Right atrium auricular region (tissue), 2 donors: ENCODE results near the gene RIF1. TPM values are rescaled to one million over a fixed set of nuclear protein-coding genes. Genes with fewer than 3 reads are reported as not detected.

ENCODE experiments used
- DNase-seq: peaks from one replicate; pipeline ENCODE4 v3.0.0-alpha.2; 2019; ENCODE audit warnings: low spot score
- H3K27ac ChIP-seq, 2 donors: fragments of 200-600 bp; sonication (generic); 1 replicate in 1 of 2; 2 replicates in 1 of 2; pipeline ENCODE4 v1.5.1; 2016 to 2019
- H3K27me3 ChIP-seq, 2 donors: fragments of 200-600 bp; sonication (generic); one replicate each; pipeline versions ENCODE4 v1.5.1 to v1.6.0; 2017 to 2019
- H3K36me3 ChIP-seq: fragments of 200-600 bp; sonication (generic); one replicate; pipeline ENCODE4 v1.5.1; 2016
- H3K4me1 ChIP-seq, 2 donors: fragments of 200-600 bp; sonication (generic); one replicate each; pipeline versions ENCODE4 v1.5.1 to v1.6.0; 2017 to 2019
- H3K4me3 ChIP-seq, 2 donors: fragments of 200-600 bp; sonication (generic); 1 replicate in 1 of 2; 2 replicates in 1 of 2; pipeline ENCODE4 v1.5.1; 2017 to 2019; ENCODE audit warnings: mild to moderate bottlenecking in 1 of 2, moderate library complexity in 1 of 2
- H3K9me3 ChIP-seq, 2 donors: fragments of 200-600 bp; sonication (generic); one replicate each; pipeline ENCODE4 v1.5.1; 2019
- total RNA-seq, 2 donors: library from RNA; depleted of rRNA; stranded (reverse); fragments of >200 nt; gene quantifications; one replicate each; pipeline ENCODE4 v1.1.0, GENCODE V29; 2016
- TF ChIP-seq, protein P1 (sequence below), 2 donors: fragments of 200-600 bp; sonication (generic); IDR thresholded peaks; one replicate each; pipeline ENCODE4 v1.5.1; 2019; ENCODE audit warnings: antibody characterized with exemption in 2 of 2

The RIF1 gene
- total RNA-seq, 2 donors from 2014 or later: 11.9 to 13.8 TPM

DNA sequence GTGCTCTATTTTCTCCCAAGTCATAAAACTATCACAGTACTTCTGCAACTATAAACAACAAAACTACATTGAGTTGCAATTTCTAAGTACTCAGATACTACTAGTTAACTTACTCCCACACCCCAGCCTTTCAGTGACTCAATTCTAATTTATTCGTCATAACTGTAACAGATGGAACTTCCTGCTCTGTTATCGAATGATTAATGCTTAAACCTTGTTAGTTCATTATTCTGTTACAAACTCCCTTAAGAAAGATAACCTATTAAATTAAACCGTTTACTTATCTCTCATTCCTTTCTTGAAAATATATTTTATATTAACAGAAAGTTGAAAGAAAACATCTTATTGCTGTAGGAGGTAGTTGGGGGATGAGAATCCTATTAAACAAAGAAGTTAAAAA lies 35.3 kb upstream of the RIF1 start:
- Histone ChIP-seq H3K36me3 (no peaks in the 10 kb centered on the region), H3K4me1 (no peaks in the 10 kb centered on the region), H3K9me3 (no peaks in the 10 kb centered on the region), H3K27me3 (no peaks in the 10 kb centered on the region), H3K4me3 (no peak overlapping the region), H3K27ac (no peak overlapping the region)
- no peak for DNase-seq
- TF ChIP-seq, protein P1, sequence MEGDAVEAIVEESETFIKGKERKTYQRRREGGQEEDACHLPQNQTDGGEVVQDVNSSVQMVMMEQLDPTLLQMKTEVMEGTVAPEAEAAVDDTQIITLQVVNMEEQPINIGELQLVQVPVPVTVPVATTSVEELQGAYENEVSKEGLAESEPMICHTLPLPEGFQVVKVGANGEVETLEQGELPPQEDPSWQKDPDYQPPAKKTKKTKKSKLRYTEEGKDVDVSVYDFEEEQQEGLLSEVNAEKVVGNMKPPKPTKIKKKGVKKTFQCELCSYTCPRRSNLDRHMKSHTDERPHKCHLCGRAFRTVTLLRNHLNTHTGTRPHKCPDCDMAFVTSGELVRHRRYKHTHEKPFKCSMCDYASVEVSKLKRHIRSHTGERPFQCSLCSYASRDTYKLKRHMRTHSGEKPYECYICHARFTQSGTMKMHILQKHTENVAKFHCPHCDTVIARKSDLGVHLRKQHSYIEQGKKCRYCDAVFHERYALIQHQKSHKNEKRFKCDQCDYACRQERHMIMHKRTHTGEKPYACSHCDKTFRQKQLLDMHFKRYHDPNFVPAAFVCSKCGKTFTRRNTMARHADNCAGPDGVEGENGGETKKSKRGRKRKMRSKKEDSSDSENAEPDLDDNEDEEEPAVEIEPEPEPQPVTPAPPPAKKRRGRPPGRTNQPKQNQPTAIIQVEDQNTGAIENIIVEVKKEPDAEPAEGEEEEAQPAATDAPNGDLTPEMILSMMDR (IDR thresholded peaks at IDR 0.05): no peak

DNA sequence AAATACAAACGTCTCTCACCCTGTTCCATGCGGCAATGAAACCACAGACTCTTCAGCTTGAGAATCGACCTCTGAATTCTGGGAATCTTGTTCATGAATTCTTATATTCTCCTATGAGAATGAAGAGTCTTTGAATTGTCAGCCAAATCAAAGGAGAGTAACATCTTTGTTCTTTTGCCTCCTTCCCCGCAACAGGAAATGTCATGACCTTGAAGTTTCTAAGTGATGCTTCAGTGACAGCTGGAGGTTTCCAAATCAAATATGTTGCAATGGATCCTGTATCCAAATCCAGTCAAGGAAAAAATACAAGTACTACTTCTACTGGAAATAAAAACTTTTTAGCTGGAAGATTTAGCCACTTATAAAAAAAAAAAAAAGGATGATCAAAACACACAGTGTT lies 30.5 kb upstream of the RIF1 start:
- H3K4me3 ChIP-seq: no peak overlapping the region
- H3K27me3 ChIP-seq: no peaks in the 10 kb centered on the region
- H3K9me3 ChIP-seq: no peaks in the 10 kb centered on the region
- TF ChIP-seq, protein P1 (IDR thresholded peaks at IDR 0.05): no peak
- no peaks in the 10 kb centered on the region for H3K36me3 ChIP-seq
- no peak for DNase-seq
- no peak overlapping the region for H3K27ac ChIP-seq
- no peaks in the 10 kb centered on the region for H3K4me1 ChIP-seq

DNA sequence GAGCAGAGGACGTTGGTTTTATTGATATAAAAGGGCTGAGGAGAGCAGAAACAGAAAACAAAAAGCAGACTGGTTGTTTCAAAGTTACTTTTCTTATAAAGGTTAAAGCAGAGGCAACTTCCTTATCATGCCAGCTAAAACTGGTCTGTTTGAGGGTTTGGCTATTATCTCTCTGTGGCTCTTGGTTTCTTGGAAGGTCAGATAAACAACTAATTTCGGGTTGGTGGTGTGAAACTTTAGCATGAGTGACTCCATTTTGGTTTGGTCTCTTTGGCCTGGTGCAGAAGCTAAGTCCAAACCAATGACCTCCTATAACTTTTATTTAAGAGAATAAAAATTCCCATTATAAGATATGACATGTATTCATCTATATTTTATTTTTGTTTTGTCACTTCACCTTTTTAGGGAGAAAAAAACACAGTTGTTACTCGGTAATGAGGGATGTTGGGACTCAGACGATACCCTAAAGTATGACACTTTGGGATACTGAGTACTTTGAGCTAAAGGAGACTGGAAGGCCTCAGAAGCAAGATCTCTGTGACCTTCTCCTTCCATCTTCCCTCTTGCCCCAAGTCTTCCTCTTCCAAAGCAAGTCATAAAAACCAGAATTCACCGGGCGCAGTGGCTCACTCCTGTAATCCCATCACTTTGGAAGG lies 29.0 kb upstream of the RIF1 start:
- no peak overlapping the region for H3K27ac ChIP-seq

DNA sequence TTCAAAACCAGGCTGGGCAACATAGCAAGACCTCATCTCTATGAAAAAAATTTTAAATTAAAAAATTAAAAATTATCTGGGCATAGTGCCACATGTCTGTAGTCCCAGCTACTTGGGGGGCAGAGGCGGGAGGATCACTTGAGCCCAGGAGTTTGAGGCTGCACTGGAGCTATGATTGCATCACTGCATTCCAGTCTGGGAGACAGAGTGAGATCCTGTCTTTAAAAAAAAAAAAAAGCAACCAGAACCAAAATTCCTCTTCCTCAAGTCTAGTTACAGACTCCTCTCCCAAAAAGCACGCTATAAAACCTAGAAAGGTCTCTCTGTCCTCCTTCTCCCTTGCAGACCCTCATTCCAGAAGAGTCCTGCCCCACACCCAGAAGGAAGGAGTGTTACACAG lies 28.4 kb upstream of the RIF1 start:
- Histone ChIP-seq H3K27ac (no peak overlapping the region), H3K4me1 (no peaks in the 10 kb centered on the region), H3K4me3 (no peak overlapping the region), H3K36me3 (no peaks in the 10 kb centered on the region), H3K9me3 (no peaks in the 10 kb centered on the region), H3K27me3 (no peaks in the 10 kb centered on the region)
- no peak for DNase-seq
- TF ChIP-seq, protein P1 (IDR thresholded peaks at IDR 0.05): no peak

More for the DNA sequence above, 29.0 kb upstream of the RIF1 start:
- DNase-seq: no peak
- Histone ChIP-seq H3K4me3 (no peak overlapping the region), H3K36me3 (no peaks in the 10 kb centered on the region), H3K4me1 (no peaks in the 10 kb centered on the region), H3K27me3 (no peaks in the 10 kb centered on the region), H3K9me3 (no peaks in the 10 kb centered on the region)
- TF ChIP-seq, protein P1 (IDR thresholded peaks at IDR 0.05): no peak

DNA sequence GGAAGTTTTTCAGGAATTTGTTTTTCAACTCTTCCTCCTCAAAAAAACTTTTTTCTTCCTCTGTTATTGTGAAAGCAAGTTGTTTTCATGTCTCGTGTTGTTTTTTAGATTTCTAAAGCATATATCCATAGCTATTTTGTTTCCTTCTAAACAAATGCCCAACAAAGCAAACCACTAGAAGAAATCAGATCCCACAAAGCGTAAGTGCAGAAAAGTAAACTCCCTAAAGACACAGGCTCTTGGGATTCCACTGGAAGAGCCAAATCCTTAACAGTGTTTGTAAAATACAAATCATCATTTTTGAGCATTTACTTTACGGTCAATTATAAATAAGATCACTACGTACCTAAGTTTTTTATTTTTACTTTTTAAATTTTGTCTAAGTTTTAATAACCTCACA lies 21.7 kb upstream of the RIF1 start:
- no peak overlapping the region for H3K4me3 ChIP-seq
- H3K36me3 ChIP-seq: no peaks in the 10 kb centered on the region
- H3K4me1 ChIP-seq: no peaks in the 10 kb centered on the region
- TF ChIP-seq, protein P1 (IDR thresholded peaks at IDR 0.05): no peak
- no peak for DNase-seq
- H3K27me3 ChIP-seq: no peaks in the 10 kb centered on the region
- H3K9me3 ChIP-seq: no peaks in the 10 kb centered on the region
- H3K27ac ChIP-seq: no peak overlapping the region

DNA sequence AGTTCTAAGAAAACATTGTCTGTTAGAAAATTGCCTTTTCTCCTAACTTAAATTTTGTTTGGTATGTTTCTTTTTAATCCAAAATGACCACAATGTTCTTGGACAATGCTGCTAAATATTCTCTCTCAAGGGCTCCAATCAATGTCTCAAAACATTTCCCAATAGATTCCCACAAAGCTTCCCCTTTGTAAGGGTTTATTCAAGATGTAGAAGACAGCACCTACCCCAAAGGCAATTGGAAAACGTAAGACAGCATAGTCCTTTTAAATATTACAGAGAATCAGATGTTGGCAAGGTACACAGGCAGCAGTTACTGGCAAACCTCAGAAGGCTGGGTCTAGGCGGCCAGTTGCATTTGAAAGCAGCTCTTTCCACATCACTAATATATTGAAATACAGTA lies 18.3 kb upstream of the RIF1 start:
- peaks cover 0 to 5% of the 10 kb centered on the region in 2 donors for H3K9me3 ChIP-seq
- TF ChIP-seq, protein P1 (IDR thresholded peaks at IDR 0.05): no peak
- H3K4me3 ChIP-seq: no peak overlapping the region
- no peaks in the 10 kb centered on the region for H3K4me1 ChIP-seq
- H3K27me3 ChIP-seq: no peaks in the 10 kb centered on the region
- H3K36me3 ChIP-seq: no peaks in the 10 kb centered on the region
- no peak overlapping the region for H3K27ac ChIP-seq
- no peak for DNase-seq
